Neural cell (in vitro differentiated cells): ENCODE results near the gene RIIAD1. TPM values are rescaled to one million over a fixed set of nuclear protein-coding genes. Genes with fewer than 3 reads are reported as not detected.

Source experiments
- H2AFZ ChIP-seq: fragments of 200-600, 300-800 bp; sonication (generic), shearing (Covaris generic); 2 replicates; pipeline ENCODE4 v1.6.0; 2014; ENCODE audit warnings: low read depth, mild to moderate bottlenecking, antibody characterized with exemption, low read length, moderate library complexity
- H3F3A ChIP-seq: fragments of 200-600 bp; shearing (Covaris generic); 2 replicates; pipeline ENCODE4 v1.6.1; 2016; ENCODE audit warnings: mild to moderate bottlenecking, moderate library complexity, mixed read lengths, antibody characterized with exemption, low read length; ENCODE audit not compliant: insufficient read depth, poor library complexity, severe bottlenecking
- H3K27ac ChIP-seq: fragments of 200-600, 300-800 bp; sonication (generic), shearing (Covaris generic); 2 replicates; pipeline ENCODE4 v1.5.1; 2014; ENCODE audit warnings: mild to moderate bottlenecking, low read length, moderate library complexity
- H3K27me3 ChIP-seq: fragments of 300-800, 200-600 bp; sonication (generic), shearing (Covaris generic); 2 replicates; pipeline ENCODE4 v1.6.0; 2014; ENCODE audit warnings: mild to moderate bottlenecking, low read depth, low read length, moderate library complexity; ENCODE audit not compliant: insufficient read depth
- H3K36me3 ChIP-seq: fragments of 300-800, 200-600 bp; sonication (generic), shearing (Covaris generic); 2 replicates; pipeline ENCODE4 v1.5.1; 2014; ENCODE audit warnings: mild to moderate bottlenecking, antibody characterized with exemption, low read length, moderate library complexity; ENCODE audit not compliant: insufficient read depth
- H3K4me2 ChIP-seq: fragments of 300-800, 200-600 bp; sonication (generic), shearing (Covaris generic); 2 replicates; pipeline ENCODE4 v1.6.0; 2014; ENCODE audit warnings: mild to moderate bottlenecking, low read length
- H3K4me3 ChIP-seq: fragments of 300-800, 200-600 bp; sonication (generic), shearing (Covaris generic); 2 replicates; pipeline ENCODE4 v1.5.1; 2014; ENCODE audit warnings: mild to moderate bottlenecking, low read length, moderate library complexity
- H3K79me2 ChIP-seq: fragments of 200-600 bp; shearing (Covaris generic); replicated peaks from 2 replicates; pipeline ENCODE4 v1.6.0; 2014; ENCODE audit warnings: mild to moderate bottlenecking, low read length, moderate library complexity; ENCODE audit not compliant: insufficient read depth
- H3K9ac ChIP-seq: fragments of 300-800, 200-600 bp; sonication (generic), shearing (Covaris generic); 2 replicates; pipeline ENCODE4 v1.6.1; 2016; ENCODE audit warnings: mild to moderate bottlenecking, low read length, mixed read lengths
- H3K9me2 ChIP-seq: fragments of 200-600 bp; shearing (Covaris generic); 2 replicates; pipeline ENCODE4 v1.6.1; 2016; ENCODE audit warnings: mild to moderate bottlenecking, low read length, mixed read lengths; ENCODE audit not compliant: insufficient read depth
- H3K9me3 ChIP-seq: fragments of 200-600, 300-800 bp; sonication (generic), shearing (Covaris generic); 2 replicates; pipeline ENCODE4 v1.6.1; 2016; ENCODE audit warnings: mild to moderate bottlenecking, mixed run types, low read length, moderate library complexity, mixed read lengths
- H4K20me1 ChIP-seq: fragments of 200-600 bp; shearing (Covaris generic); 2 replicates; pipeline ENCODE4 v1.6.1; 2016; ENCODE audit warnings: mild to moderate bottlenecking, mixed run types; ENCODE audit not compliant: insufficient read depth
- EP300 ChIP-seq: fragments of 450-650 bp; conservative IDR thresholded peaks from 2 replicates; pipeline ENCODE4 v1.6.1; 2014; ENCODE audit warnings: antibody characterized with exemption, mild to moderate bottlenecking, moderate library complexity; ENCODE audit not compliant: poor library complexity, severe bottlenecking
- EZH2 ChIP-seq: fragments of 200-600, 300-800 bp; shearing (Covaris generic), sonication (generic); IDR thresholded peaks from 2 replicates; pipeline ENCODE4 v1.6.1; 2014; ENCODE audit warnings: antibody characterized with exemption, low read length, borderline replicate concordance, mild to moderate bottlenecking; ENCODE audit not compliant: insufficient read depth, poor library complexity, severe bottlenecking
- MXI1 ChIP-seq: fragments of 450-650 bp; conservative IDR thresholded peaks from 2 replicates; pipeline ENCODE4 v1.6.1; 2014; ENCODE audit warnings: antibody characterized with exemption, mild to moderate bottlenecking; ENCODE audit not compliant: poor library complexity, severe bottlenecking
- POLR2AphosphoS5 ChIP-seq: IDR thresholded peaks from 2 replicates; pipeline ENCODE4 v1.6.1; 2012
- RAD21 ChIP-seq: fragments of 450-650 bp; conservative IDR thresholded peaks from 2 replicates; pipeline ENCODE4 v1.6.1; 2014; ENCODE audit warnings: antibody characterized with exemption, mild to moderate bottlenecking, moderate library complexity
- SMC3 ChIP-seq: fragments of 450-650 bp; conservative IDR thresholded peaks from 2 replicates; pipeline ENCODE4 v1.6.1; 2014; ENCODE audit warnings: antibody characterized with exemption, mild to moderate bottlenecking, moderate library complexity; ENCODE audit not compliant: poor library complexity
- TAF1 ChIP-seq: IDR thresholded peaks from 2 replicates; pipeline ENCODE4 v1.6.1; 2012; ENCODE audit warnings: low read depth
- polyA plus RNA-seq: library from polyadenylated mRNA; depleted of rRNA; stranded (reverse); fragments of >200 nt; gene quantifications from 2 replicates; pipeline ENCODE4 v1.2.3, GENCODE V29; 2014
- TF ChIP-seq, protein P1 (sequence below): fragments of 450-650 bp; IDR thresholded peaks from 2 replicates; pipeline ENCODE4 v1.5.1; 2014; ENCODE audit warnings: antibody characterized with exemption, mild to moderate bottlenecking, moderate library complexity; ENCODE audit not compliant: poor library complexity, severe bottlenecking
- TF ChIP-seq, protein P2 (sequence below): IDR thresholded peaks from 2 replicates; pipeline ENCODE4 v1.6.1; 2012; ENCODE audit warnings: borderline replicate concordance

RIIAD1 gene
- polyA plus RNA-seq, 1 donor from 2014 or later: 23.5 TPM

DNA sequence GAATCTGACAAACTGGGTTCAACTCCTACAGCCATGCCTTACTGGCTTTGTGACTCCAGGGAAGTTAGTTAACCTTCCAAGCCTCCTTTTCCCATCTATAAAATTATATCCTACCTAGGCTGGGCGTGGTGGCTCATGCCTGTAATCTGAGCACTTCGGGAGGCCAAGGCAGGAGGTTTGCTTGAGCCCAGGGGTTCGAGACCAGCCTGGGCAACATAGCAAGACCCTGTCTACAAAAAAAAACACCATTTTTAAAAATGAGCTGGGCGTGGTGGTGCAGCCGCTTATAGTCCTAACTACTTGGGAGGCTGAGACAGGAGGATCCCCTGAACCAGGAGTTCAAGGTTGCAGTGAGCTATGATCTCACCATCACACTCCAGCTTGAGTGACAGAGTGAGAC is 19.8 kb upstream of the RIIAD1 start:
- H3K4me2 ChIP-seq: no peak overlapping the region
- no peaks in the 10 kb centered on the region for H3K27me3 ChIP-seq
- peaks cover 7% of the 10 kb centered on the region for H3K36me3 ChIP-seq
- no peak overlapping the region for H3K4me3 ChIP-seq
- H3K9ac ChIP-seq: no peak overlapping the region
- peaks cover 8% of the 10 kb centered on the region for H3F3A ChIP-seq
- no peak overlapping the region for H3K27ac ChIP-seq
- H3K9me3 ChIP-seq: no peaks in the 10 kb centered on the region
- H3K9me2 ChIP-seq: no peaks in the 10 kb centered on the region
- H2AFZ ChIP-seq: no peak overlapping the region
- TF ChIP-seq EP300 (no peak), TAF1 (no peak), RAD21 (no peak), EZH2 (no peak), POLR2AphosphoS5 (no peak), SMC3 (no peak), MXI1 (no peak)
- TF ChIP-seq, protein P1, sequence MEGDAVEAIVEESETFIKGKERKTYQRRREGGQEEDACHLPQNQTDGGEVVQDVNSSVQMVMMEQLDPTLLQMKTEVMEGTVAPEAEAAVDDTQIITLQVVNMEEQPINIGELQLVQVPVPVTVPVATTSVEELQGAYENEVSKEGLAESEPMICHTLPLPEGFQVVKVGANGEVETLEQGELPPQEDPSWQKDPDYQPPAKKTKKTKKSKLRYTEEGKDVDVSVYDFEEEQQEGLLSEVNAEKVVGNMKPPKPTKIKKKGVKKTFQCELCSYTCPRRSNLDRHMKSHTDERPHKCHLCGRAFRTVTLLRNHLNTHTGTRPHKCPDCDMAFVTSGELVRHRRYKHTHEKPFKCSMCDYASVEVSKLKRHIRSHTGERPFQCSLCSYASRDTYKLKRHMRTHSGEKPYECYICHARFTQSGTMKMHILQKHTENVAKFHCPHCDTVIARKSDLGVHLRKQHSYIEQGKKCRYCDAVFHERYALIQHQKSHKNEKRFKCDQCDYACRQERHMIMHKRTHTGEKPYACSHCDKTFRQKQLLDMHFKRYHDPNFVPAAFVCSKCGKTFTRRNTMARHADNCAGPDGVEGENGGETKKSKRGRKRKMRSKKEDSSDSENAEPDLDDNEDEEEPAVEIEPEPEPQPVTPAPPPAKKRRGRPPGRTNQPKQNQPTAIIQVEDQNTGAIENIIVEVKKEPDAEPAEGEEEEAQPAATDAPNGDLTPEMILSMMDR: no peak
- TF ChIP-seq, protein P2, sequence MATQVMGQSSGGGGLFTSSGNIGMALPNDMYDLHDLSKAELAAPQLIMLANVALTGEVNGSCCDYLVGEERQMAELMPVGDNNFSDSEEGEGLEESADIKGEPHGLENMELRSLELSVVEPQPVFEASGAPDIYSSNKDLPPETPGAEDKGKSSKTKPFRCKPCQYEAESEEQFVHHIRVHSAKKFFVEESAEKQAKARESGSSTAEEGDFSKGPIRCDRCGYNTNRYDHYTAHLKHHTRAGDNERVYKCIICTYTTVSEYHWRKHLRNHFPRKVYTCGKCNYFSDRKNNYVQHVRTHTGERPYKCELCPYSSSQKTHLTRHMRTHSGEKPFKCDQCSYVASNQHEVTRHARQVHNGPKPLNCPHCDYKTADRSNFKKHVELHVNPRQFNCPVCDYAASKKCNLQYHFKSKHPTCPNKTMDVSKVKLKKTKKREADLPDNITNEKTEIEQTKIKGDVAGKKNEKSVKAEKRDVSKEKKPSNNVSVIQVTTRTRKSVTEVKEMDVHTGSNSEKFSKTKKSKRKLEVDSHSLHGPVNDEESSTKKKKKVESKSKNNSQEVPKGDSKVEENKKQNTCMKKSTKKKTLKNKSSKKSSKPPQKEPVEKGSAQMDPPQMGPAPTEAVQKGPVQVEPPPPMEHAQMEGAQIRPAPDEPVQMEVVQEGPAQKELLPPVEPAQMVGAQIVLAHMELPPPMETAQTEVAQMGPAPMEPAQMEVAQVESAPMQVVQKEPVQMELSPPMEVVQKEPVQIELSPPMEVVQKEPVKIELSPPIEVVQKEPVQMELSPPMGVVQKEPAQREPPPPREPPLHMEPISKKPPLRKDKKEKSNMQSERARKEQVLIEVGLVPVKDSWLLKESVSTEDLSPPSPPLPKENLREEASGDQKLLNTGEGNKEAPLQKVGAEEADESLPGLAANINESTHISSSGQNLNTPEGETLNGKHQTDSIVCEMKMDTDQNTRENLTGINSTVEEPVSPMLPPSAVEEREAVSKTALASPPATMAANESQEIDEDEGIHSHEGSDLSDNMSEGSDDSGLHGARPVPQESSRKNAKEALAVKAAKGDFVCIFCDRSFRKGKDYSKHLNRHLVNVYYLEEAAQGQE: no peak
- H3K79me2 ChIP-seq: no peaks in the 10 kb centered on the region
- H4K20me1 ChIP-seq: no peaks in the 10 kb centered on the region

DNA sequence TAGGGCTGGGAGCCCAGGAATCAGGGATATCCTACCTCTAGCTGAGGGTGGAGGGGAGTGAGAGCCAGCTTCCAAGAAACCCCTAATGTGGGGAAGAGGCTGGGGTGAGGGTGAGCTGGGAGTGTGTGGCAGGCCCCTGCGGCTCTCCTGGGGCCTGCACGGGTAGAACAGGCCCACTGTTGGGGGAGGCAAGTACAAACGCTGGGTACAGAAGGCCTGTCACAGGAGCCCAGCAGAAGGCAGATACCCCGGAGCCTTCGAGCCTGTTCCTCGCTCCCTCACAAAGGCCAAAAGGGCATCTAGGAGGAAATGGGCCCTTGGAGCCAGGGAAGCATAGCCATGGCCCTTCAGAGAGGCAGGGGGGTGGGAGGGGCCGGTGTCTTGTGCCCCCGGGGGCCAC is 18.4 kb upstream of the RIIAD1 start:
- no peak overlapping the region for H3K4me3 ChIP-seq
- H3K9ac ChIP-seq: no peak overlapping the region
- no peaks in the 10 kb centered on the region for H4K20me1 ChIP-seq
- TF ChIP-seq, protein P1: no peak
- TF ChIP-seq, protein P2: no peak
- TF ChIP-seq EZH2 (no peak), RAD21 (no peak)
- no peaks in the 10 kb centered on the region for H3K9me2 ChIP-seq
- peaks cover 8% of the 10 kb centered on the region for H3F3A ChIP-seq
- no peak overlapping the region for H3K4me2 ChIP-seq
- H3K79me2 ChIP-seq: no peaks in the 10 kb centered on the region
- no peak overlapping the region for H3K27ac ChIP-seq
- H3K36me3 ChIP-seq: peaks cover 7% of the 10 kb centered on the region
- no peak overlapping the region for H2AFZ ChIP-seq
- H3K27me3 ChIP-seq: no peaks in the 10 kb centered on the region
- H3K9me3 ChIP-seq: no peaks in the 10 kb centered on the region
